Activated B cell treated with CpG ODN at 0.5 μM for 24 hours (primary cell): ENCODE data around the gene STX18. TPM values are rescaled to one million over a fixed set of nuclear protein-coding genes. Genes with fewer than 3 reads are reported as not detected.

ENCODE experiments used
- ATAC-seq: fragments of 200-7000 bp; cut with Tn5 transposase; one replicate; pipeline ENCODE4 v1.10.0; 2021; ENCODE audit warnings: low read depth, mild to moderate bottlenecking, moderate library complexity
- CTCF ChIA-PET: fragments of 350-600 bp; sonication (Branson Sonifier 250); formaldehyde crosslinking; loops from one replicate; lab custom pipeline; 2021; ENCODE audit warnings: antibody characterized with exemption; lab: Charles Lee
- POLR2A ChIA-PET: fragments of 350-600 bp; sonication (Branson Sonifier 250); formaldehyde crosslinking; loops from one replicate; lab custom pipeline; 2021; ENCODE audit warnings: antibody characterized with exemption; lab: Charles Lee
- DNase-seq: peaks from one replicate; pipeline ENCODE4 v3.0.0; 2022
- H3K27ac Mint-ChIP-seq: one replicate; pipeline ENCODE4 v1.8.0; 2020; ENCODE audit warnings: mixed read lengths
- H3K27me3 Mint-ChIP-seq: one replicate; pipeline ENCODE4 v1.8.0; 2021; ENCODE audit warnings: mixed read lengths
- H3K36me3 Mint-ChIP-seq: one replicate; pipeline ENCODE4 v1.8.0; 2021; ENCODE audit warnings: low read depth, mixed read lengths
- H3K4me1 Mint-ChIP-seq: one replicate; pipeline ENCODE4 v1.8.0; 2021; ENCODE audit warnings: mixed read lengths
- H3K4me3 Mint-ChIP-seq: one replicate; pipeline ENCODE4 v1.8.0; 2020; ENCODE audit warnings: mild to moderate bottlenecking, mixed read lengths
- H3K9me3 Mint-ChIP-seq: one replicate; pipeline ENCODE4 v1.8.0; 2020; ENCODE audit warnings: mixed read lengths
- intact Hi-C: fragments of 100-400 bp; cut with micrococcal nuclease; formaldehyde crosslinking; loops from one replicate; pipeline ENCODE4 v1.15.1; 2024
- total RNA-seq: library from RNA; stranded (reverse); gene quantifications from 2 replicates; pipeline ENCODE4 v1.2.3, GENCODE V29; 2022
- TF ChIP-seq, protein P1 (sequence below): fragments of 200-600 bp; IDR thresholded peaks from one replicate; pipeline ENCODE4 v1.8.0; 2022; ENCODE audit warnings: antibody characterized with exemption, mild to moderate bottlenecking

Gene STX18
- total RNA-seq, 1 donor from 2014 or later, result 27.1 TPM

DNA sequence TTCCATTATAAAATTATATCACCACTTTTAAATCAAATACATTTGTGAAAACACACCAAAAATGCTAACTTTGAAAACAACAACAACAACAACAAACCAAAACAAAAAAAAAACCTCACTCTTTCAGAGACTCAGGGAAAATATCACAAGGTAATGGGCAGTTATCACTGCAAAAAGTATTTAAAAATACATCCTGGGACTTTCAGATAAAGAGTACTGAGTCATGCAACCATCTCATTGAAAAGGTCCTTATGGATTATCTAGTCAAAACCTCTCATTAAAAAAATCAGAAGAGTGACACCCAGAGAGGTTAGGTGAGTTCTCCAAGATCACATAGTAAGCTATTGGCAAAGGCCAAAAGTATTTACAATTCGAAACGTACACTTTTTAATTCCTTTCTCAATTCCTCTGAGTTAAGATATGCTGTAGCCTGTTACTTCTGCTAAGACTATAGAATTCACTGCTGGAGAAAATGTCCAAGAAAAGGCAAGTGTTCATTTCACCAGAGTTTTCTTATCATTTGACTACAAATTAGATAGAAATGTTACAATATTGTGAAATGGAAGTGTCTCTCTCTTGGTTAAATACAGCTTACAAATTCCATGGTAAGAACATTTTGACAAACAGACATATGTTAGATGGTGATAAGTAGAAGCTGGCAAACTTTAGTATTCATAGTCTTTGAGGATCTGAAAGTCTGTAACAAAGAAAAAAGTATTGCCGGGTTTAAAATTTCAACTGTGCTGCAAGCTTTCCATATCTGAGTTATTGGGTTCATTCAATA, 9.3 kb downstream of the STX18 start:
- Mint-ChIP-seq H3K4me3 (no peak overlapping the region), H3K9me3 (no peaks in the 10 kb centered on the region), H3K27ac (no peak overlapping the region), H3K36me3 (peaks cover 6% of the 10 kb centered on the region), H3K4me1 (peaks cover 7% of the 10 kb centered on the region), H3K27me3 (no peaks in the 10 kb centered on the region)
- TF ChIP-seq, protein P1, sequence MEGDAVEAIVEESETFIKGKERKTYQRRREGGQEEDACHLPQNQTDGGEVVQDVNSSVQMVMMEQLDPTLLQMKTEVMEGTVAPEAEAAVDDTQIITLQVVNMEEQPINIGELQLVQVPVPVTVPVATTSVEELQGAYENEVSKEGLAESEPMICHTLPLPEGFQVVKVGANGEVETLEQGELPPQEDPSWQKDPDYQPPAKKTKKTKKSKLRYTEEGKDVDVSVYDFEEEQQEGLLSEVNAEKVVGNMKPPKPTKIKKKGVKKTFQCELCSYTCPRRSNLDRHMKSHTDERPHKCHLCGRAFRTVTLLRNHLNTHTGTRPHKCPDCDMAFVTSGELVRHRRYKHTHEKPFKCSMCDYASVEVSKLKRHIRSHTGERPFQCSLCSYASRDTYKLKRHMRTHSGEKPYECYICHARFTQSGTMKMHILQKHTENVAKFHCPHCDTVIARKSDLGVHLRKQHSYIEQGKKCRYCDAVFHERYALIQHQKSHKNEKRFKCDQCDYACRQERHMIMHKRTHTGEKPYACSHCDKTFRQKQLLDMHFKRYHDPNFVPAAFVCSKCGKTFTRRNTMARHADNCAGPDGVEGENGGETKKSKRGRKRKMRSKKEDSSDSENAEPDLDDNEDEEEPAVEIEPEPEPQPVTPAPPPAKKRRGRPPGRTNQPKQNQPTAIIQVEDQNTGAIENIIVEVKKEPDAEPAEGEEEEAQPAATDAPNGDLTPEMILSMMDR, result no peak
- intact Hi-C loops, result no loop called here
- POLR2A ChIA-PET, result no interaction called here
- ATAC-seq (no peak), DNase-seq (no peak)
- CTCF ChIA-PET, result no interaction called here

DNA sequence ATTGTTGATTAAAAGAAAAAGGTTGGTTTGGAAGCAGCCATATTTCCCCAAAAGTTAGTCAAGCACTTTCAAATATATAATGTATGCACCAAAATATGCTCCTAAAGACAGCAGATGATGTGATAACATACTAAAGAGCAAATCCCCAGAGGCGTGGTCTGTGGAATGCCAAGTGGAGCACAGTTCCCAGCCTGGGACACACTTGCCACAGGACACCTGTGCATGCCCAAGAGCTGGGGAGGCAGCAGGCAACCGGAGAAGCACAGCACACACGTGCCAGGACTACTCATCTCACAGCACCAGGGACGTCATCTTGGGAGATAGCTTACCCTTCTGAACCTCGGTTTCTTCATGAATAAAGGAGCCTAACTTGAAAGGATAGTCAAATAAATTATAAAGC, 12.5 kb downstream of the STX18 start:
- H3K4me3 Mint-ChIP-seq, result no peak overlapping the region
- intact Hi-C loops, result no loop called here
- H3K4me1 Mint-ChIP-seq, result peaks cover 17% of the 10 kb centered on the region
- no peaks in the 10 kb centered on the region for H3K27me3 Mint-ChIP-seq
- ChIA-PET POLR2A (no interaction called here), CTCF (no interaction called here)
- DNase-seq (no peak), ATAC-seq (no peak)
- H3K36me3 Mint-ChIP-seq, result peaks cover 9% of the 10 kb centered on the region
- no peaks in the 10 kb centered on the region for H3K9me3 Mint-ChIP-seq
- TF ChIP-seq, protein P1, result no peak
- H3K27ac Mint-ChIP-seq, result no peak overlapping the region

DNA sequence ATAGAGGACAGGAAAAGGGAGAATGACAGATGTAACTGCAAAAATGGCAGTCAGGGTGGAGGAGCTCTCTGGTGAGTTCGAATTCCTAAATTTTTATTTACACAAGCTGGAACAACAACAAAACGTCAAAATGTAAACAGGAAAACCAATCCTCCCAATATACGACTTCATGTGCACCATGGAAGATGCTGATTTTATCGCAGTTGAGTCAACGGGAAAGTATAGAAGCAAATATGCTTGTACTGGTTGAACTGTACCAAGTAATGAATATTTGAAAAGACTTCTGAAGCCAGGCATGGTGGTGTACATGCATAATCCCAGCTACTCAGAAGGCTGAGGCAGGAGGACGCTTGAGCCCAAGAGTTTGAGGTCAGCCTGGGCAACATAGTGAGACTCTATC, 15.4 kb downstream of the STX18 start:
- ChIA-PET POLR2A (interaction anchor here (2.7 kb wide), 1 partner anchor 16 kb away, joined by 8 read pairs; the partner anchor contains the start of gene STX18), CTCF (no interaction called here)
- intact Hi-C loops, result no loop called here
- DNase-seq (no peak), ATAC-seq (no peak)
- no peak overlapping the region for H3K4me3 Mint-ChIP-seq
- no peaks in the 10 kb centered on the region for H3K9me3 Mint-ChIP-seq
- H3K27ac Mint-ChIP-seq, result no peak overlapping the region
- H3K27me3 Mint-ChIP-seq, result no peaks in the 10 kb centered on the region
- TF ChIP-seq, protein P1, result no peak
- peaks cover 7% of the 10 kb centered on the region for H3K36me3 Mint-ChIP-seq
- peaks cover 24% of the 10 kb centered on the region for H3K4me1 Mint-ChIP-seq

DNA sequence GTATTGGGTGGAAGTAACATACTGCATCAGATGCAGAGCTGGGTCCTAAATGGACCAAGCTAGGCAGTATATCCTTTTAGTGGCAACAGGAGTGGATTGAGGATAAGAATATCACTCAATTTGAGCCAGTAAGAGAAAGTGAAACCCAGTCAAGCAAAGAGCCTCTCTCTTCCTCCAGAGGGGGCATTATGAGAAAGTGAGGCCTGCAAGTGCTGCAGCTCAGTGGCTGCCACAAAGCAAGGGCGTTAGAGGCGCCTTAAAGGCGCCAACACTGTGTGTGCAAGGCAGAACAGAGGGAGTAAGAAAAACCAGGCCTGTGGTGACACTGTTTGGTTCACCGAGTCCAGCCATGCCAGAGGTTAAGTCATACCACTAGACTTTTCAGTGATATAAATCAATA, 17.5 kb downstream of the STX18 start:
- POLR2A ChIA-PET, result interaction anchor here (0.9 to 2.7 kb wide), 3 partner anchors 16 to 50 kb away, joined by 3 to 8 read pairs (median 4); partner anchors contain the start of gene STX18
- DNase-seq (no peak), ATAC-seq (peak; percentile 100)
- Mint-ChIP-seq H3K9me3 (no peaks in the 10 kb centered on the region), H3K4me3 (peak overlapping the region; percentile 62), H3K4me1 (peaks cover 31% of the 10 kb centered on the region), H3K36me3 (peaks cover 7% of the 10 kb centered on the region), H3K27me3 (no peaks in the 10 kb centered on the region), H3K27ac (peak overlapping the region; percentile 75)
- intact Hi-C loops, result loop anchor here (1.0 to 2.0 kb wide), 3 partner anchors 17 to 51 kb away; no protein-coding TSS in a partner anchor
- CTCF ChIA-PET, result interaction anchor here (1.5 kb wide), 1 partner anchor 36 kb away, joined by 7 read pairs; no protein-coding TSS in a partner anchor
- TF ChIP-seq, protein P1, result no peak

DNA sequence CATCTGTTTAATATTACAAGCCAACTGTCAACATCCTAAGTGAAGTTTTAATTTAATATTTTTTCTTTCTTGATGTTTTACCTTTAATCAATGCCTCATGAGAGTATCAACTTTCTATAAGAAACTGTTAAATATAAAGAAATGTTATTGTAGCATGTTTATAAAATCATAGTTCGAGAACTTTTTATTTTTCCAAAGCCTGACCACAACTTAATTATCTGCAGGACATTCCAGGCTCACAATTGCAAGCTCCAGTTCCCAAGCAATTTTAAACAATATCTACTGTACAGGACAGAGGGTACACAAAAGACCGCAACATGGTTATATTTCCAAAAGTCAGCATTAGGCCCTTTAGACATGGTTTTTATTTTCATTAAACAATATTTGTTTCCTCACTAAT, 20.1 kb downstream of the STX18 start:
- Mint-ChIP-seq H3K36me3 (peaks cover 4% of the 10 kb centered on the region), H3K27me3 (no peaks in the 10 kb centered on the region), H3K4me1 (peaks cover 37% of the 10 kb centered on the region), H3K27ac (no peak overlapping the region), H3K4me3 (no peak overlapping the region), H3K9me3 (no peaks in the 10 kb centered on the region)
- ChIA-PET POLR2A (no interaction called here), CTCF (no interaction called here)
- ATAC-seq (no peak), DNase-seq (no peak)
- intact Hi-C loops, result no loop called here
- TF ChIP-seq, protein P1, result no peak
